Activated CD8-positive, alpha-beta memory T cell treated with anti-CD3 and anti-CD28 coated beads, Interleukin-2, amount 50 U/mL, for 4 hours (primary cell): Measurements from ENCODE around the gene NELL1.

Experiments
- DNase-seq: peaks from one replicate; pipeline ENCODE4 v3.0.0-alpha.2; 2020

NELL1 gene

GRCh38 chr11:20991471-20991870 is 322.1 kb downstream of the NELL1 start:
- DNase-seq, result no peak

- no peak for DNase-seq
Observed at GRCh38 chr11:21007297-21007696, 337.9 kb downstream of the NELL1 start.

GRCh38 chr11:21018248-21018647 is 348.9 kb downstream of the NELL1 start:
- DNase-seq, result no peak

- no peak for DNase-seq
Observed at GRCh38 chr11:21026685-21027084, 357.3 kb downstream of the NELL1 start.

- no peak for DNase-seq
Observed at GRCh38 chr11:21037850-21038249, 368.5 kb downstream of the NELL1 start.

- DNase-seq, result no peak
Observed at GRCh38 chr11:21038801-21039200, 369.4 kb downstream of the NELL1 start.

- DNase-seq, result no peak
Observed at GRCh38 chr11:21040630-21041029, 371.2 kb downstream of the NELL1 start.

GRCh38 chr11:21048626-21049025 is 379.2 kb downstream of the NELL1 start:
- no peak for DNase-seq

GRCh38 chr11:21053466-21053865 is 384.1 kb downstream of the NELL1 start:
- DNase-seq, result no peak

- no peak for DNase-seq
Observed at GRCh38 chr11:21056644-21057043, 387.3 kb downstream of the NELL1 start.

- no peak for DNase-seq
Observed at GRCh38 chr11:21059879-21060278, 390.5 kb downstream of the NELL1 start.

GRCh38 chr11:21066030-21066429 is 396.6 kb downstream of the NELL1 start:
- no peak for DNase-seq

- no peak for DNase-seq
Observed at GRCh38 chr11:21068886-21069285, 399.5 kb downstream of the NELL1 start.

GRCh38 chr11:21069909-21070308 is 400.5 kb downstream of the NELL1 start:
- no peak for DNase-seq

- no peak for DNase-seq
Observed at GRCh38 chr11:21072558-21072957, 403.2 kb downstream of the NELL1 start.

GRCh38 chr11:21082853-21083252 is 413.5 kb downstream of the NELL1 start:
- no peak for DNase-seq

- no peak for DNase-seq
Observed at GRCh38 chr11:21088930-21089329, 419.5 kb downstream of the NELL1 start.

GRCh38 chr11:21104641-21105040 is 435.3 kb downstream of the NELL1 start:
- no peak for DNase-seq

- DNase-seq, result no peak
Observed at GRCh38 chr11:21105196-21105917, 436.0 kb downstream of the NELL1 start.

- no peak for DNase-seq
Observed at GRCh38 chr11:21109341-21109740, 440.0 kb downstream of the NELL1 start.

GRCh38 chr11:21110415-21110814 is 441.0 kb downstream of the NELL1 start:
- no peak for DNase-seq

GRCh38 chr11:21113876-21114275 is 444.5 kb downstream of the NELL1 start:
- DNase-seq, result no peak

- no peak for DNase-seq
Observed at GRCh38 chr11:21116009-21116408, 446.6 kb downstream of the NELL1 start.

- DNase-seq, result no peak
Observed at GRCh38 chr11:21119411-21119810, 450.0 kb downstream of the NELL1 start.

- DNase-seq, result no peak
Observed at GRCh38 chr11:21121991-21122390, 452.6 kb downstream of the NELL1 start.
